HG03025 (cell line): ENCODE measurements around the gene WDR62.

ENCODE experiments used
- ATAC-seq: cut with Tn5 transposase; IDR thresholded peaks from one replicate; pipeline ENCODE4 v1.9.1; 2021; ENCODE audit warnings: mild to moderate bottlenecking, moderate library complexity; ENCODE audit not compliant: unreplicated experiment, low FRiP score

The WDR62 gene

DNA sequence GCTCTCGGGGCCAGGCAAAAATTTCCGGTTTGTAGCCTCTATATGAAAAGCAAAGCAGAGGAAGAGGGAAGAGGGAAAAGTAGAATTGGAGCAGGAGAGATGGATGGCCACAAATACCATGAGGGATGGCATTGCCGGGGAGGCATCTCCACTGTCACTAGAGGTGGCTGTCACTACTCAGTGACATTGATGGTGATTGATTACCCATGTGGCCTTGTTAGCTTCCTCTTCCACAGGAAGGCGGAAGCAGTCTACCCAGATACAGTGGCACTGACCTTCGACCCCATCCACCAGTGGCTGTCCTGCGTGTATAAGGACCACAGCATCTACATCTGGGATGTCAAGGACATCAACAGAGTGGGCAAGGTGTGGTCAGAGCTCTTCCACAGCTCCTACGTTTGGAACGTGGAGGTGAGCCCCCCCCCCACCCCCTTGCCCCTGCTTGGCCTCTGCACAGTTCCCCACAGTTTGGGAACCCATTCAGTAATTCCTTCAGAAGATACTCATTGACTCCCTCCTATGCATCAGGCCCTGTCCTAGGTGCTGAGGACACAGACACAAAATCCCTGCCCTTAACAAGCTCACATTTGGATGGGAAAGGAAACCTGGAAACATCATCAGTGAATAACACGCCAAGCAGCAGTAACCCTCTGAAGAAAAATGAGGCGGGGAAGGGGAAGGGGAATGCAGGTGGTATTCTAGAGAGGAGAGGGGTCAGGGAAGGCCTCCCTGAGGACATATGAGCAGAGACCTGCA lies 18.6 kb downstream of the WDR62 start:
- no peak for ATAC-seq

DNA sequence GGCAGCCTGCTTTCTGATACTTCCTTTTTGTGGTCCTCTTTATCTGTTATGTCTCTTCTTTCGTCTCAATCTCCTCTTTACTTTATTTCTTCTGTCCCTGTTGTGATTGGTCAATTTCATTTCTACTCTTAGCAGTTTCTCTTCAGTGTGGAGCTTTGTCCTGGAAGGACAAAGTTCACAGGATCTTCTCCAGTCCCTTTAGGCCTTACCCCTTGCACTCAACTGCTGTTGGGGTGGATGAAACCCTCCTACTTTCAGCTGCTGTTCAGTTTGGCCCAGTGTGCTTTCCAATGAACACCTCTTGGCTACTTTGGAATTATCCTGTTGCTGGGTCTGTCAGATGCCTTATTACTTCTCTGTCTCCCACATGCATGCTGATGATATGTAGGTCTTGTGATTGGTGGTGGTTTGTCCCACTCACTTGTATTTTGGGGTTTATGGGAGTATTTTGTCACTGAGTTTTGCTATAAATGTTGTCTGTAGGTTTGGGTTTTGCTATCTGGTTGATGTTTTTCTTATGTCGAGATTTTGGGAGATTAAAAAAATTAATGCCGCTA lies 24.8 kb downstream of the WDR62 start:
- ATAC-seq: no peak

DNA sequence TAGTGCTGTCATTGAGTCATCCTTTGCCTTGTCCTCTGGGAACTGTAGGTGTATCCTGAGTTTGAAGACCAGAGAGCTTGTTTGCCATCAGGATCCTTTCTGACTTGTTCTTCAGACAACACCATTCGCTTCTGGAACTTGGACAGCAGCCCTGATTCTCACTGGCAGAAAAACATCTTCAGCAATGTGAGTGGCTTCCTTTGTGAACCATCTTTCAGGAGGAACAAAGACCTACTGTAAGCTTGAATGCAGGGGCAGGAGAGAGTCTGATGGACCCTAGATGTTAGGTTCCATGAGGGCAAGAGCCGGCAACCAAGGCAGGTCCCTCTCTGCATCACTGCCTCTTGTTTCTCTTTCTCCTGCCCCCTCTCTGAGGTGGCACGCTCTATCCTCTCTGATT lies 26.7 kb downstream of the WDR62 start:
- ATAC-seq: no peak

DNA sequence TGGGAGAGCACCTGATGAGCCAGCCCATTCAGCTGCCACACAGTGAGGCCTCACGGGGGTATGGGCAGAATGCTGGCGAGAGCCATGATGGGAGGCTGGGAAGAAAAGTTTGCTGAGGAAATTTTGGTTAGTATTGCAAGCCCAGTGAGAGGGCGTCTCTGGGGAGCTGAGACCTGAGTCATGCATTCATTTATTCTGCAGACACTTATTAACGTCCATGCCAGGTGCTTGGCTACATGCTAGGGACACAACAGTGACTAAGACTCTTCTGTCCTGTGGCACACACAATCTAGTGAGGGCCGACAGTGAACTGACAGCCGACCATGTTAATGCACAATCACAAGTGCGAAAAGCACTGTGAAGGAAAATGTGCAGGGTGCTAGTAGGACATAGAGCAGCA lies 27.2 kb downstream of the WDR62 start:
- ATAC-seq: no peak

DNA sequence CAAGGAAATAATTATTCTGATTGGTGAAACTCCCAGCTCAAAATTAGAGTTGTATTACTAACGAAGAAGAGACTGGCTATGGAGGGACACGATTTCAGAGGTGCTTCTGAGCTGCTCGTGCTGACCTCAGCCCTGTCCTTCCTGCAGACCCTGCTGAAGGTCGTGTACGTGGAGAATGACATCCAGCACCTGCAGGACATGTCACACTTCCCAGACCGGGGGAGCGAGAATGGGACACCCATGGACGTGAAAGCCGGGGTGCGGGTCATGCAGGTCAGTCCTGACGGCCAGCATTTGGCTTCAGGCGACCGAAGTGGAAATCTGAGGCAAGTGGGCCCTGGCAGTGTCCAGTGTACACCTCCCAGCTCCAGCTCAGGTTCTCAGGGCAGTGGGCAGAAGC lies 28.2 kb downstream of the WDR62 start:
- no peak for ATAC-seq

DNA sequence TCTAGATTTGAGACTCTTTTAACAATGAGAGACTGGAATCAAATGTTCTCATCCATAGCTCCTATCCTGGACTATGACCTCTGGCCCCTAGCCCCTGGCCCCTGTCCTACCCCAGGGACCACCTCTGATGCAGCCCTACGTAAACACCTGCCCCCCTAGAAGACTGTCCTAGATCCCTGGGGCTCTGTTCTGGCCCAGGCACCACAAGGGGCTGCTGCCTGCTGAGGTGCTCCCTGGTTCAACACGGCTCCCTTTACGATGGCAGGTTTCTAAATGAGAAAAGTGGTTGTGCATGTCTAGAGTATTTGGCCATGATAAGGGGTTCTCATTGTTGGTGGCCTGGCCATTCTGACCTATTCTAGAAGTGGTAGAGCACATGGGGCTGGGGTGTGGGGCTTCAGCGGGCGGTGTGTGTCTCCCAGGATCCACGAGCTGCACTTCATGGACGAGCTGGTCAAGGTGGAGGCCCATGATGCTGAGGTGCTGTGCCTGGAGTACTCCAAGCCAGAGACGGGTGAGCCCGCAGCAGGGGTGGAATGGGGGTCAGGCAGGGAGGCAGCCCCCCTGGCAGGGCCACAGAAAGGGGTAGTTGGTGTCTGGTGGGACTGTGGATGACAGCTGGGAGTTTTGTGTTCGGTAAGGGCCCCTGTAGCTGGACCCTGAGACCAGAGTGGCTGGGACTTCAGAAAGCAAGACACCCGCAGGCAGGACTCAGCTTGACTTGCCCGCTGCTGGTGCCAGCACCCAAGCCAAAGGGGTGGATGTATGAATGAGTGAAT lies 29.7 kb downstream of the WDR62 start:
- no peak for ATAC-seq

DNA sequence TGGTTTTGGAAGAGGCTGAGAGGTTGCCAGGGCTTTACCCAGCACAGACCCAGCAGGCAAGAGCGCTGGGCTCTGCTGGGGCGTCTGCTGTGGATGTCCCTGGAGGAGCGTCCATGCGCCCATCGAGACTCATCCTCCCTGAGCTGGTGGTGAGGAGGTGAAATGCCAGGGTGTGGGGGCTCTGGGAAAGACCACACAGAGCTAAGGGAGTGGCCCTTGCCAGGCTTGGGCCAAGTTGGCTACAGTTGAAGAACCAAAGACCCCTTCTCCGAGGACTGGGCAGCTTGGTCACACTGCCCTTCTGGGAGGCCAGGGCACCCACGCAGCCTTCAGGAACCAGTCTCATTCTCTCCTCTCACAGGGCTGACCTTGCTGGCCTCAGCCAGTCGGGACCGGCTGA lies 31.6 kb downstream of the WDR62 start:
- no peak for ATAC-seq

DNA sequence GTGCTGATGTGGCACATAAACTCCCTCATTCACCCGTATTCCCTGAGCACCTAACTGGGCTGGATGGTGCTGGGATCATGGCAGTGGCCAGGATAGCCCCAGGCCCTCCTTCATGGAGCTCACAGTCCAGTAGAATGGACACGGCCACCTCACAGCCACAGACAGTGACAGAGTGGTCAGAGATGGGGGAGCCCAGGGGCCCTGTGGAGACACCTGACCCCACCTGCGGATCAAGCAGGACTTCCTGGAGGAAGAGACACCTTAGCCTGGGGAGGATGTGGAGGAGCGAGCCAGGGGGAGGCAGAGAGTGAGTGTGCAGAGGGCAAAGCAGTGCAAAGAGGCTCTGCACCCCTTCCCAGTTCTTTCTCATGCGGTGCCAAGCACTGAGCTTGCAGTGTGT lies 35.1 kb downstream of the WDR62 start:
- ATAC-seq: no peak

DNA sequence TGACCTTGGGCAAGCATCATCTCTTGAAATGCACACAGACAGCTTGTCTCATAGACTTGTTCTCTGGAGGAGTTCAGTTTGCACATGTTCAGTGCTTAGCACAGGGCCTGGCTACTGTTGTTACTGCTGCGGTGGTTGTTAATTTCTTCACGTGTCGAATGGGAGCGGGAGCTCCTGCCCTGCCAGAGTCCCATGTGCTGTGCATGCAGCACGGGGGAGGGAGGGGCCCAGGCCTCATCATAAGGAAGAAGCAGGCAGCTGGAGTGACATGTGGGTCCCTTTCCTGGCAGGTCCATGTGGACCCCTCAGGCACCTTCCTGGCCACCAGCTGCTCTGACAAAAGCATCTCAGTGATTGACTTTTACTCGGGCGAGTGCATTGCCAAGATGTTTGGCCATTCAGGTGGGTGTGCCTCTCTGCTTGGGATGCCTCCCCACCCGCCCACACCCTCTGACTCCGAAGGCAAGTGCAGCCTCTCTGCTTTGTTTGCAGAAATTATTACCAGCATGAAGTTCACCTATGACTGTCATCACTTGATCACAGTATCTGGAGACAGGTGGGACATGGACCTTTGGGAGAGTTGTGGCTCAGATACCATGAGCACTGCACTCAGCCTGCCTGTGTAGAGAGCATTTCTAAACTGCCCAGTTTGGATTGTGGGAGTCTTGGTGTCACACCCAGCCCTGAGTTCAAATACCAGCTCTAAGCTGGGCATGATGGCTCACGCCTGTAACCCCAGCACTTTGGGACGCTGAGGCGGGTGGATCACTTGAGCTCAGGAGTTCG lies 36.4 kb downstream of the WDR62 start:
- ATAC-seq: no peak

DNA sequence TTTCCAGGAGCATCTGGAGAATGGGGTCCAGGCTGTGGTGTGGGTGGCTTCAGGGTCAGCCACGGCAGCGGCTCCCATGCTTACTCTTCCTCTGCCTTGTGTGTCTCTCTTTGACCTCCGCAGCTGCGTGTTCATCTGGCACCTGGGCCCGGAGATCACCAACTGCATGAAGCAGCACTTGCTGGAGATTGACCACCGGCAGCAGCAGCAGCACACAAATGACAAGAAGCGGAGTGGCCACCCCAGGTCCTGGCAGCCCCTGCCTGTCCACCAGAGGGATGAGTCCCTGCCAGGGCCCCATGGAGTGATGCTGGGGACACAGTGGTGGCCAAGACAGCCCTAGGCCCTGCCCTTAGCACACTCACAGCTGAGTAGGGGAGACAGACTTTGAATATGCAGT lies 37.9 kb downstream of the WDR62 start:
- ATAC-seq: no peak

DNA sequence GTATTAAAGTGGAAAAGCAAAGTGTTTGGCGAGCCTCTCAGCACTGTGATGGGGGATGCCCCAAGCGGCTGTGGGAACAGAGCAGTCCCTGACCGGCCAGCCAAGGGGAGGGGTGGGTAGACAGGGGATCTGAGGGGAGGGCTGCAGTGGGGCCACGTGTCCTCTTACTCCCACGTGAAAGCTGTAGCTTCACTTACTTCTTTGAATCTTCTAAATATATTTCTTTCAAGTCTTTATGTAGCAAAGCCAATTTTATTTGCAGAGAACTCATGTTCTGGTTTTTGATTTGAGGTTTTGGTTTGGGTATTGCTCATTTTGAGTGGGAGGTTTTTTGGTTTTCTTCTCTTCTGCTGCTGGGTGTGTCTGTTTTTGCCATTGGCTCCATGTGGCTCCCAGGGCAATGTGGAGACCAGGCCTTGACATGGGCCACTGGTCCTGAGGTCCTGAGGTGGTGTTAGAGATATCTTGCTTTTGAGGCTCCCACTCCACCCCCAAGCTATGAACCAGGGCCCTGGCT lies 38.5 kb downstream of the WDR62 start:
- no peak for ATAC-seq

DNA sequence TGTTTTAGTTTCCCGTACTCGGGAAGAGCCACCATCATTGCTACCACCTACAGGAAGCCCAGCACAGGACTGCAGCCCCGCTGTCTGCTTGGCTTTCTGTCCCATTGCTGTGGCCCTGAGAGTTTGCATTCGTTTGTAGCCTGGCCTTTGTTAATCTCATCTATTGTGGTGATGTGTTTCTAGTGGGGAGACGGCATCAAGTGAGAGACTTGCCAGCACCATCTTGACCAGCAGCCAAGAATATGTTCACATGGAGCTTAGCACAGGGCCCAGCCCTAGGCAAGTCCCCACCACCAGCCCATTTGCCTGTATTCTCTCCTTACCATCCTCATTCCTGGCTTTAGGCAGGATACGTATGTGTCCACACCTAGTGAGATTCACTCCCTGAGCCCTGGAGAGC lies 39.0 kb downstream of the WDR62 start:
- ATAC-seq: no peak

DNA sequence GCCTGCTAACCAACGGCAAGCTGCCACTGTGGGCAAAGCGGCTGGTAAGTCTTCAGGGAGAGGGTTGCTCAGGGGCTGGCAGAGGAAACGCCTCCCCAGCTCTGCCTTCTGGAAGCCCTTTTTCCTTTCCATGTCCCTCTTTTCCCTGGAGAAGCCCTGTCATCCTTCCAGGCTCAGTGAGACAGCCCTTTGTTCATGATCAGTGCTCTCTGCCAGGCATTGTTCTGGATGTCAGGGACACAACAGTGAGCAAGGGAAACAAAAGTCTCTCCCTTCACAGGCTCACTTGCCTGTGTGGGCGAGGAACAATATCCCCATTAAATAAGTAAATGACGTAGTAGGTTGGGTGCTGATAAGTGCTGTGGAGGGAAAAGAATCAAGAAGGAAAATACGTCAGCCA lies 42.3 kb downstream of the WDR62 start:
- ATAC-seq: no peak

DNA sequence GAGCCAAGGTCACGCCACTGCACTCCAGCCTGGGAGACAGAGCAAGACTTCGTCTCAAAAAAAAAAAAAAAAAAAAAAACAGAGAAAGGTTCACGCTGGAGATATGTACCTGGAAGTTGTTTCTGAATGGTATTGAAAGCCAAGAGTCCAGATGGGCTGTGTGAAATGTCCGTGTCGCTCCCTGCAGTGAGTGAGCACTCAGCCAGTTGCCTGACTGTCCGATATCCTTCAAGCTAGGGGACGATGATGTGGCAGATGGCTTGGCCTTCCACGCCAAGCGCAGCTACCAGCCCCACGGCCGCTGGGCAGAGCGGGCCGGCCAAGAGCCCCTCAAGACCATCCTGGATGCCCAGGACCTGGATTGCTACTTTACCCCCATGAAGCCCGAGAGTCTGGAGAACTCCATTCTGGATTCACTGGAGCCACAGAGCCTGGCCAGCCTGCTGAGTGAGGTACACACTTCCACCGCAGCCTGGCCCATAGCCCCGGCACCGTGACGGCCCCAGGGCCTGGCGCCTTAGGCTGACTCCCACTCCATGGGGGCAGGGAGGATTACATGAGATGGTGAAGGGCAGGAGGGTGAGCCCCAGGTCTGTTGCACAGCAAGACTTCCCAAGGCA lies 44.6 kb downstream of the WDR62 start:
- no peak for ATAC-seq

DNA sequence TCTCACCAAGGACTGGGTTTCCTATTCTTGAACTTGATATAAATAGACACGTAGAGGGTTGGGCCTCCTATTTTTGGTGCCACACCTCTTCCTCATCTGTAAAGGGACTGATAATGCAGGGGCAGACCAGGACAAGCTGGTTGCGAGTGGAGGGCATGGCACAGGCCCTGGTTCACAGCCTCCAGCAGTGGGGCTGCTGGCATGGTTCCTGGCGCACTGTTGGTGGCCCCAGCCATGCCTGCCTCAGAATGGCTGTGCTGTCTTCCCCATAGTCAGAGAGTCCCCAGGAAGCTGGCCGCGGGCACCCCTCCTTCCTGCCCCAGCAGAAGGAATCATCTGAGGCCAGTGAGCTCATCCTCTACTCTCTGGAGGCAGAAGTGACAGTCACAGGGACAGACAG lies 45.8 kb downstream of the WDR62 start:
- ATAC-seq: no peak

DNA sequence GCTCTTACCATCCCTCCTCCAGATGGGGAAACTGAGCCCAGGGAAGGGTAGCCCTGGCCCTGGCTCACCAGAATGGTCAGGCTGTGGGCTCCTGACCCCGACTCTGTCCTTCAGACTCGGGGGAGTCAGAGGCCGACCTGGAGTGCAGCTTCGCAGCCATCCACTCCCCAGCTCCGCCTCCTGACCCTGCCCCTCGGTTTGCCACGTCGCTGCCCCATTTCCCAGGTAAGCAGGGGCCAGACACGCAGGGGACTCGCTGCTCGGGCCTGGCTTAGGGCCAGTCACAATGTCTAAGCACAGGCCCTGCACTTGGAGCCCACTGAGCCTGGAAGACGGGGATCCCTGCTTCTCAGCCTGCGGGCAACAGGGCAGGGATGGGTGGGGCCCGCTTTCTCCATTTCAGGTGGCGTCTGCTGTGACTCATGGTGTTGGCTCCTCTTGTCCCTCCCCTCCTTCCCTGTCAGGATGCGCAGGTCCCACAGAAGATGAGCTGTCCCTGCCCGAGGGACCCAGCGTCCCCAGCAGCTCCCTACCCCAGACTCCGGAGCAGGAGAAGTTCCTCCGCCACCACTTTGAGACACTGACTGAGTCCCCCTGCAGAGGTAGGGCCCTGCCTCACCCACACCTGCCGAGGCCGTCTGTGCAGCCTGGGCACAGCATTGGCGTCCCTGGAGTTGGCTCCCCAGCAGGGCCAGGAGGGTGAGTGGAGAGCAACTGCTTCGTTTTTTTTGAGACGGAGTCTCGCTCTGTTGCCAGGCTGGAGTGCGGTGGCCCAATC lies 47.0 kb downstream of the WDR62 start:
- ATAC-seq: no peak

DNA sequence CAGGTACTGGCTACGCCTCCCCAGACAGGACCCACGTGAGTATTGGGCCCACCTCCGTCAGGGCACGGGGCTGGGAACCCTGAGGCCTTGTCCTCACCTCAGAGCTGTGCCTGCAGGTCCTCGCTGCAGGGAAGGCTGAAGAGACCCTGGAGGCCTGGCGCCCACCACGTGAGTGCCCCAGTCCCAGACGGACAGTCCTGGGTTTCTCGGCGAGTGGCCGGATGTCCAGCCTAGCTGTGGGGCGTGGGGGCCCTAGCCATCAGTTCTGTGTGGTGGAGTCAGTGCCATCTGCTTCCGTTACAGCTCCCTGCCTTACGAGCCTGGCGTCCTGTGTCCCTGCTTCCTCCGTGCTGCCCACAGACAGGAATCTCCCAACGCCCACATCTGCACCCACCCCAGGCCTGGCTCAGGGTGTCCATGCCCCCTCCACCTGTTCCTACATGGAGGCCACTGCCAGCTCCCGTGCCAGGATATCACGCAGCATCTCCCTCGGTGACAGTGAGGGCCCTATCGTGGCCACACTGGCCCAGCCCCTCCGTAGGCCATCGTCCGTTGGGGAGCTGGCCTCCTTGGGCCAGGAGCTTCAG lies 48.4 kb downstream of the WDR62 start:
- ATAC-seq: no peak

DNA sequence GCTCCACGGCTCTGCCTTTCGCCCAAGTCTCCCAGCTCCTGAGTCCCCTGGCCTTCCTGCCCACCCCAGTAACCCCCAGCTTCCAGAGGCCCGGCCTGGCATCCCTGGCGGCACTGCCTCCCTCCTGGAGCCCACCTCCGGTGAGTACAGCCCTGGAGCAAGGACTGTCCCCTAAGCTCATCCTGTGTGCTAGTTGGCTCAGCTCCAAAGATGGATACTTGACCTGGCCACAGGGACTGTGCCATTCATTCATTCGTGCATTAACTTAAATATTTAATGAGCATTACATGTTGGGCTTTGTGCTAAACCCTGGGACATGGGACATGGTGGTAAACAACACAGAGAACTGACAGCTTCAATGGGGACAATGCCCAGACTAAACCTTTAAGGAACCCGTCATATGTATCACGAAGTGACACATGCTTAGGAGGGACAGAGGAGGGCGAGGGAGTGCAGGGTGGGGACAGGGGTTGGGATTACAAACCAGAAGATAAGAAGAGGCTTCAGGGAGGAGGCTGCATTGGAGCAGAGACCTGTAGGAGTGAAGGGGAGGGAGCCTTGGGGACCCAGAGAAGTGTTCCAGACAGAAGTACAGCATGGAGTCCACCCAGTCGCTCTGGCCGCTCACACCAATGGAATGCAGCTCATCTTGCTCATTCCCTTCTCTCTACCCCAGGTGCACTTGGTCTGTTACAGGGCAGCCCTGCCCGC lies 49.3 kb downstream of the WDR62 start:
- ATAC-seq: no peak

DNA sequence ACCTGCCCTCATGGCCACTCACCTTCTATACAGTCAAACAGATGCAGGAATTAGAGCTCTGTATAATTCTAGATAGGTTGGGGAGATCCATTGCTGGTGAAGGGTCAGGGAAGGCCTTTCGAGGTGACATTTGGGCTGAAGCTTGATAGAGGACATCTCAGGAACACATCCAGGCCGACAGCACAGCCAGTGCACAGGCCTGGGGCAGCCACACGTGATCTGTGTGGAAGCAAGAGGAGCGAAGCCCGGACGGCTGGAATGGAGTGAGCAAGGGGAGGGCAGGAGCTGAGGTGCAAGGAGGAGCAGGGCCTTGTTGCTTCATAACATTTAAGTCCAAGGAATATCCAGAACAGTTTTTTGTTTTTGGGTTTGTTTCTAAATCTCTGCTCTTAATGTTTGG lies 51.7 kb downstream of the WDR62 start:
- ATAC-seq: no peak
